Stimulated activated CD4-positive, alpha-beta T cell treated with anti-CD3 and anti-CD28 coated beads, TNF-alpha, amount 100 ng/mL, for 24 hours (primary cell): ENCODE measurements around the gene INVS.
"Not testable (repeated sequence)": the region's sequence is repeated elsewhere in the genome, so short reads cannot be mapped to it uniquely, and the experiment has no call there.

Experiments
- DNase-seq, 3 experiments: peaks; one replicate each; pipeline ENCODE4 v3.0.0-alpha.2; 2020; ENCODE audit warnings: low read depth in 3 of 3

Gene INVS

GRCh38 chr9:100197553-100197952 lies 98.5 kb downstream of the INVS start:
- no peak for DNase-seq

DNA sequence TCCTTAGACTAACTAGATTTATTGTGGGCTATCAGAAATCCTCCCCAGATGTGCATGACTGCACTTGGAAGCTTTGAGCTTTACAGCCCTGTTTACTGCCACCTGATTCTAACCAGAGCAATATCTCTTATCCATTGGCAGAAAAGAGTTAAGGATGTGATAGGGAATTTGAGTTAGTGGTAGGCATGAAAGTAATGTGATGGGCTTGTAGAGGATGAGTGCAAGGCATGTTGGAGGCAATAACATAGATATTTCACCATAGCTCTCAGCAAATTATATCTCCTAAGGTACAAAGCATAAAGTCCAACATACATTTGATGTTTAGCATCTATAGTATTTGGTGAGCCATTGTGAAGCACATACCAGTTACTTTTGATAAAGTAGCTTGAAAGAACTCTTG lies 103.8 kb downstream of the INVS start:
- no peak for DNase-seq

GRCh38 chr9:100204796-100205195 lies 105.8 kb downstream of the INVS start:
- DNase-seq = no peak

- no peak for DNase-seq
Observed at GRCh38 chr9:100206899-100207298, 107.9 kb downstream of the INVS start.

DNA sequence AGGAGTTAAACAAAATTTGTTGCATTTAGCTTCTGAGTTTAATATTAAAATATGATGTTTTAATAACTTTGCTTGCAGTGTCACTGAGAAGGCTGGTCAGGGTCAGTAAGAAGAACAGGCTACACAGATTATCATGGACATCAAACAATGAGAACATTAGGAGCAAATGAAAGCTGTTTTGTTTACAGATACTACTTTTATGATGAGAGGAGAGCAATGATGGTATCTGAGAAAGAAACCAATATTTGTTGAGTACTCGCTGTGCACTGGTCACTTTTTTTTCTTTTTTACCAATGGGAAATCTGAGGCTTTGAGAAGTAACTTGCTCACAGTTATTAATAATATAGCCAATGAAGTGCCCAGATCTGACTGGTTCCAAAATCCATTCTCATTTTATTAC lies 109.6 kb downstream of the INVS start:
- no peak for DNase-seq

GRCh38 chr9:100211476-100211875 lies 112.4 kb downstream of the INVS start:
- DNase-seq = no peak

DNA sequence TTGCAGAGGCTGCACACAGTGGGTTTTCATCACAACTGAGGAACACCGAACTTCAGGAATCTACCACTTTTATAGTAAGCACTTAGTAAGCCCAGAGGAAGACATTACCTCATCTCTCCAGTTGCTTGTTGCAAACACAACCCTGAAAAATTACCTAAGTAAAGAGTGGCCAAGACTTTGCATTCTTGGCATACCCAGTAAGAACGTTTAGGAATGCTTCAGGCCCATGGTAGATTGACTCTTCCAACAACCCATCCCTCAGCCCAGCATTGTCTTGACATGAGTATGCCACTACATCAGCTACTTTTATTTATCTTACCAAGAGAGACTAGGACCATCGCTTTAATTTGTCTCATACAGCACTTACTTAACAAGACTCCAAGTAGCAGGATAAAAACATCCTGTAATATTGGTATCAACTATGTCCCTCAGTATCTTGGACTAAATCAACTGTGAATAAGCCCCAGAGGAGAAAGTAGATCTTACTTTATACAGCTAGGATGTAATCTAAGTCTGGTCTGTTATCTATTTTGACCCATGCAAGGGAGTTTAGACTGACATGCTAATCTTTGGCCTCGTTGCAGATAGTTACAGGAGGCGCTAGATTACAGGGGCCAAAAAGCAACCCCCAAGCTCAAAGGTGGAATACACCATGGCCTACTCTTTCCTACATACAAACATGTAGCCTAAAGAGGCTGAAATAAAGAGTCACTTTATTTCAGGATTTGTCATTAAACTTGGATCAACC lies 114.9 kb downstream of the INVS start:
- DNase-seq = no peak

GRCh38 chr9:100216178-100216787 lies 117.2 kb downstream of the INVS start:
- peak; percentile 24 to 54 (median 48) for DNase-seq

DNA sequence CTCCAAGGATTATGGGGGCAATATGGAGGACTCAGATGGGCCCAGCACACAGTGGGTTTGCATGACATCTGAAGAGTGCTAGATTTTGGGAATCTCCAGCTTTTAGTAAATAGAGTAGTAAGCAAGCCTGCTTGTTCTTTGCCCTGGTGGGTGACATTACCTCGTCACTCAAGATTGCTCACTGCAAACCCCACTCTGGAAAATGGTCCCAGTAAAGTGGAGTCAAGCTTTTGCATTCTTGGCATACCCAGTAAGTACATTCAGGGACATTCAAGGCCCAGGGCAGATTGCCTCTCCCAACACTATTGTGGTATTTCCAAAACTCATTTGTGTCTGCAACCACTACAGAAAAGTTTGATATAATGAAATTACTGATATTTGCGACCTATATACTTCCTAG lies 118.5 kb downstream of the INVS start:
- DNase-seq = no peak

DNA sequence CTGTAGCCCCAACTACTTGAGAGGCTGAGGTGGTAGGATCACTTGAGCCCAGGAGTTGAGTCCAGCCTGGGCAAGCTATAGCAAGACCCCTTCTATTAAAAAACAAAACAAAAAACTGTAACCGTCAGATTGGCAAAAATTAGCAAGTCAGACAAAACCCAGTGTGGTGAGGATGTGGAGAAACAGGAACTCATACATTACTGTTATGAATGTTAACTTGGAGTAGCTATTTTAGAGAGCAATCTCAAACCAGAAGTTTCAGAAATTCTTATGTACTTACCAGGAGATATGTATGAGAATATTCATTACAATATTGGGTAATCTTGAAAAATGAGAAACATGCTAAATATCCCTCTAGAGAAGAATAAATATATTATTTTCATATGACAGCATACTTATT lies 120.3 kb downstream of the INVS start:
- DNase-seq = no peak

- no peak for DNase-seq
Observed at GRCh38 chr9:100220936-100221335, 121.9 kb downstream of the INVS start.

DNA sequence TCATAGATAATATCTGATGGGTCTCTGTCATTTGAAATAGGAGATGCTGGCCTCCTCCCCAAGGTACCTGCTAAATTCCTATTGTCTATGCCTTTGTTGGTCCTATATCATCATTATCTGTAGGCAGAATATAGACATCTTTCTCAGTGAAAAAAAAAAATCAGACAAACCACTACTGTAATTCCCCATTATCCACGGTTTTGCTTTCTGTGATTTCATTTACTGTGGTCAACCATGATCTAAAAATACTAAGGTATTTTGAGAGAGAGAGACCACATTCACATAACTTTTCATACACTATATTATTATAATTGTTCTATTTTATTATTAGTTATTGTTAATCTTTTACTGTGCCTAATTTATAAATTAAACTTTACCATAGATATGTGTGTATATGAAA lies 122.5 kb downstream of the INVS start:
- no peak for DNase-seq

DNA sequence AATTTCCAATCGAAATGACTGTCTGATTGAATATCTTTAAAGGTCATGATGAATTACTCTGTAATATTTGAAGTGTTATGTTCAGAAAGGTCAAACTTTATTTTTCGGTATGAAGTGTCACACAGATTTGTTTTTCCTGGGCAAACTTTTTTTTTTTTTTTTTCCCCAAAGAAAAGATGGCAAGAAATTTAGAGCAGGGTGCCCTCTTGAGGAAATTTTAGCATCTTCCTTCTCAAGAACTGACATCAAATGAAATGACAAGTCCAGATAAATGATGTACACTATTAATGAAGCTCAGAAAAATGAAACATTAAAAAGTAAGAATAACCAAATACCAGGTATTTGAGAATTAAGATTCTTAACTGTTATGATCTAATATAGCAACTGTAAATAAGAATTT lies 123.6 kb downstream of the INVS start:
- no peak for DNase-seq

GRCh38 chr9:100227636-100228035 lies 128.6 kb downstream of the INVS start:
- no peak for DNase-seq

GRCh38 chr9:100228352-100228869 lies 129.4 kb downstream of the INVS start:
- no peak for DNase-seq

- no peak for DNase-seq
Observed at GRCh38 chr9:100229136-100229535, 130.1 kb downstream of the INVS start.

DNA sequence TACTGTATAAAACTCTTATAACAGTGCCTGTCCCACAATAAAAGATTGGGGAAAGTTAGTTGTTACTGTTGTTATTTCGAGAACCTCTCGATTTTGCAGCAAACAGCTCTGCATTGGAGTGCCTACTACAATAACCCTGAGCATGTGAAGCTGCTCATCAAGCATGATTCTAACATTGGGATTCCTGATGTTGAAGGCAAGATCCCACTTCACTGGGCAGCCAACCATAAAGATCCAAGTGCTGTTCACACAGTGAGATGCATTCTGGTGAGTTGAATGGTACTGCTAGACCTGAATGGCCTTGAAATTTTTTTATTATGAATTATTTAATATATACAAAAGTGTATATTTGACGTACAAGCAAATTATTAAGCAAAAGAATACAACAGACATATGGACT lies 130.5 kb downstream of the INVS start:
- no peak for DNase-seq

- DNase-seq = not testable (repeated sequence)
Observed at GRCh38 chr9:100236986-100237385, 137.9 kb downstream of the INVS start.

DNA sequence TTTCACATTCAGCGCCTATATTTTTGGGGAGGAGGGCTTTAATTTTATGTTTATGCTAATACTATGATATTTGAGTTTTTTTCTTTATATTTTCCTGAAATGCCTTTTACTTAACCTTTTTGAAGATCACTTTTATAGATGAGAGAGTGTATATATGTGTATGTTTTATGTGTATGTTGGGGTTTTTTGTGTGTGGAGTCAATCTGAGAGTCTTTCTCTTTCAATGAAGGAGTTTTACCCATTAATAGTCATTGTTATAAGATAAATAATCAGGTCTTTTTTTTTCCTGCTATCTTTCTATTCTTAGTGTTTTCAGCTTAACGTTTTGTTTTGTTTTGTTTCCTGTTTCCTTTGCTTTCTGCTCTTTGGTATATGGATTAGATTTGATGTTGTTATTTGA lies 141.5 kb downstream of the INVS start:
- no peak for DNase-seq

DNA sequence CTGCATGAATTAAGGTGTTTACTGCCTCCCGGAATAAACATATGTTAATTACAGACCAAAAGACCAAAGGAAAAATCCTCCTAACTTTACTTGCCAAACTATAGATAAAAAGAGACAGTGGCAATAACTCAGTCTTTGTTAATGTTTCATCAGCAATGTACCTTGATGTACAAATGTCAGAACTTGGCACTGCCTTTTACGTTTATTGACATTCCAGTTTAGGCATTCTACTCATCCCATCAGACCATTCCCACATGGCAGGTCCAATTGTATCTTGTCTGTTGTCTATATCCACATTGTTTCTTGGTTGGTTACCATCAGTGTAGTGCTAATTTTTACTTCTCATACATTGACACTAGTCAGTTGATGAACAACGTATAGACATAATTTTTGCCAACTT lies 168.2 kb downstream of the INVS start:
- no peak for DNase-seq

DNA sequence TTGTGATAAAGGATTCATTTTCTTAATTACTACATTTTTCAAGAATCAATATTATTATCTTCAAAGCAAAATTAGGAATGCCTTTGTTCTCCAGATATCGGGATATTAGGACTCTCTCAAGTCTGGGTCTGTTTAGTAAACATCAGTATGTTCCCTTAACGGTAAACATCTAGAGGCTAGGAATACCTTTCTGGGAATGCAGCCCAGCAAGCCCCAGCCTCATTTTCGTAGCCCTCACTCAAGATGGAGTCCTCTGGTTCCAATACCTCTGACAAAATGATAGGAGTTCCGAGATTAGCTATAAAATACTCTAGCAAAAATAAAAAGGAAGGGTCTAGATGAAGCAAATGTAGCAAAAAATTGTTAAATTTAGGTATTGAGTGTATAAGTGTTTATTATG lies 169.2 kb downstream of the INVS start:
- DNase-seq = no peak

DNA sequence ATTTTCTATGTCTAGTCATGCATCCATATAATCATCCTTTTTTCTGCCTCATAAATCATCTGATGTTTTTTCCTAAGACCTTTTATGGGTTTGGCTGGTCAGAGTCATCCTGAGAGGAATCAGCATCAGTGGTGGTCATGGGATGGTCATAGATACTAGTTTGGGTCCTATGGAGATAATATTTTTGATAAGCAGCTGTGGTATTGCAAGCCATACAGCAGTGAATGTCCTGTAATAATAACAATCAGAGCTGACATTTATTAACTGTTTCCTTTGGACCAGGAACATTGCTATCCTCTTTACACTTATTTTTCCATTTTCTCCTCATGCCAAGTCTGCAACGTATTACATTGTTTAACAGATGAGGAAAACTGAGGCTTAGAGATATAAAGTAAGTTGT lies 170.6 kb downstream of the INVS start:
- no peak for DNase-seq

GRCh38 chr9:100277166-100277979 lies 178.3 kb downstream of the INVS start:
- no peak for DNase-seq
